Tibial nerve (tissue), 4 donors: Measurements from ENCODE around the gene GSTM5.

Experiments used
- CTCF ChIP-seq, 5 experiments: fragments of 200-600 bp in 3 of 5; fragments of 450-650 bp in 2 of 5; sonication (generic) in 3 of 5; IDR thresholded peaks; one replicate each; pipeline ENCODE4 v1.5.1; 2016 to 2019; ENCODE audit warnings: antibody characterized with exemption in 5 of 5, mild to moderate bottlenecking in 3 of 5, moderate library complexity in 2 of 5
- EP300 ChIP-seq, 2 donors: sonication (generic); formaldehyde crosslinking; IDR thresholded peaks; one replicate each; pipeline ENCODE4 v1.6.1; 2017; ENCODE audit warnings: antibody characterized with exemption in 2 of 2, mild to moderate bottlenecking in 1 of 2
- POLR2A ChIP-seq, 2 donors: fragments of 450-650 bp; IDR thresholded peaks; one replicate each; pipeline ENCODE4 v1.6.1; 2017; ENCODE audit warnings: antibody characterized with exemption in 2 of 2, mild to moderate bottlenecking in 2 of 2, moderate library complexity in 2 of 2

- TF ChIP-seq CTCF (IDR thresholded peaks at IDR 0.05): no peak
- no peak for TF ChIP-seq POLR2A (IDR thresholded peaks at IDR 0.05)
- no peak for TF ChIP-seq EP300 (IDR thresholded peaks at IDR 0.05)
Measured at GRCh38 chr1:109722908-109723691, 11.0 kb downstream of the GSTM5 start.
